ENCODE measurements around the gene INPP4A.

Gene INPP4A

GRCh38 chr2:98476192-98476868, 31.7 kb downstream of the INPP4A start:
- no peak for DNase-seq

GRCh38 chr2:98477036-98477435, 32.4 kb downstream of the INPP4A start:
- DNase-seq = no peak

- no peak for DNase-seq
These were observed 32.8 kb downstream of the INPP4A start for GRCh38 chr2:98477506-98477905.

DNA sequence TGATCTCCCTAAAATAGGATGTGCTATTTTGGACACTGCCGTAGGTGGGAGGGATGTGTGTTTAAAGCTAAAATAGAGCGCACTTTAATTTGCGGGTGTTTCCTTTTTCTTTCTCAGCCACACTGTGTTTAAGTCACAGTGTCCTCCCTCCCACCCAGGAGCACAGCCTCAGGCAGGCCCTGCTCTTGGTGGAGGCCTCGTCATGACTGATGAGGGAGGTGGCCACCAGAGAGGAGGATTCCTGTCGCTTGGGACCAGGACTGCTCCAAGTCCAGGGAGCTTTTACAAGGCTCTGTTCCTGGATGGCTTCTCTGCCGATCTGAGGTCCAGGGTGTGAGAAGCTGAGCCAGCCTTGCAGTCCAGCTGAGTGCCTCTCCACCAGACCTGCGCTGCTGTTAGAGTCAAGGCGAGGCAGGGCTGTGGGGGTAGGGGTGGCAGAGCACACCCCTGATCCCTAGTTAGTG, 33.5 kb downstream of the INPP4A start:
- DNase-seq = peak; percentile 76

DNA sequence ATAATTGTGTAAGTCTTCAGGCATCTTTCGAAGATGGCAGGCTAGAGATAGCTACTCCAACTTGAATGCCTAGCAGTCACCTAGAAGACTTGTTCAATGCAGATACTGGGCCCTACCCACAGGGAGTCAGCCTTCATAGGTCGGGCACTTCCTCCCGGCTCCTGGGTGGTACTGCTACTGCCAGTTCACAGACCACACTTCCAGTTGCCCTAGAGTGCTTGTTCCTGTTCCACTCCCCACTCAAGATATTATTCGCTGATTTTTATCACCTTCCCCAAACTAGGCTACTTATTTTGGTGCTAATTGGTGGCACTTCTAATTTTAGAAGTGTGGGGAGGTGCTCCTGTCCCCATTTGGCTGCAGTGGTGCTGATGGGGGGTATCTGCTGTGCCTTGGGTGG, 34.2 kb downstream of the INPP4A start:
- DNase-seq = peak; percentile 52

GRCh38 chr2:98479371-98479770, 34.7 kb downstream of the INPP4A start:
- no peak for DNase-seq

DNA sequence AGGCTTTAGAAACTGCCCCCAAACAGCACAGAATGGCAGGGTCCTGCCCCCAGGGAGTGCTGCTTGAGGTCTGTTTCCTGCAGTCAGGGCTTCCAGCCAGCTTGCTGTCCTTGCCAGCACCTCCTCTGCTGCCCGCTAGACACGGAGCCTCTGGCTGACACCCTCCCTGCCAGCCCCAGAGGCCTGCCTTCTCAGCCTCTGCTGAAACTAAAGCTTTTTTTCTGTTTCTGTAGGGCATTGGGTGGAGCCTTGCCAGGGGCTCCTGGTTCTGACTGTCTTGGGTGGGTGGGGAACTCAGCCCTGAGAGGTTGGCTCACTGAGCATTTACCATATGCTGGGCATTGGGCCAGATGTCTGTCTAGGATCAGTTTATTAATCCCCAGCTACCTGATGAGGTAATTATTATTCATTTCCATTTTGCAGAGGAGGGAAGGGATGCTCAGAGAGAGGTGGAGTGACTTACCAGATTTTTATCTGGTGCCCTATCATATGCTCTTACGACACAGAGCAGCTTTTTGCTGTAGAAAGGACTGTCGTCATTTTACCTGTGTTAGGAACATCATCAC, 35.4 kb downstream of the INPP4A start:
- DNase-seq = peak; percentile 17

- no peak for DNase-seq
These were observed 35.9 kb downstream of the INPP4A start for GRCh38 chr2:98480598-98480997.

GRCh38 chr2:98482362-98482761, 37.7 kb downstream of the INPP4A start:
- DNase-seq = no peak

DNA sequence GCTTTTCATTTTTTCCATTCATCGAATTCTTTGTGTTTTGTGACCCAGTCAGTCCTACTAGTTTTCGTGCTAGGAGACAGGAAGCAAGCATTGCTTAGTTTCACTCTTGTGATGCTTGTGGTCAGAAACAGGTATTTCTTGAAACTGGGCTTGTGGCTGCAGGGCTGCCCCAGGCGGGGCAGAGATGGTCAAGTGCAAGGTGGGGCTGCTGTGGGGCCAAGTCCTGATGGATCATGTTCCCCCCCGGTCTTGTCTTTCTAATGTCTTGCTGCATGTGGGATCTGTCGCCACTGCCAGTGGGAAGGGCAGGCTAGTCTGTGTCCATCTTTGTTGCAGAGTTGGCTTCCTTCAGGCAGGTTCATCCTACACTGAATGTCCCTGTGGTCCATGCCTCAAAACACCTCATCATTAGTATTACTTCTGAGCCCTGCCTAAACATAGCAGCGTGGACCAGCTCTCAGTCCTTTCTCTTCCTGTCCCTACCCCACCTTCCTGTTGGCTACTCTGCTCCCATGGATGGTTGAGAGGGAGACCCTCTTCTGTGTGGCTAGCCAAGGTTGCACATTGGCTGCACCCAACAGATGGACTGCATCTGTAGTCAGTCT, 38.7 kb downstream of the INPP4A start:
- DNase-seq = no peak

DNA sequence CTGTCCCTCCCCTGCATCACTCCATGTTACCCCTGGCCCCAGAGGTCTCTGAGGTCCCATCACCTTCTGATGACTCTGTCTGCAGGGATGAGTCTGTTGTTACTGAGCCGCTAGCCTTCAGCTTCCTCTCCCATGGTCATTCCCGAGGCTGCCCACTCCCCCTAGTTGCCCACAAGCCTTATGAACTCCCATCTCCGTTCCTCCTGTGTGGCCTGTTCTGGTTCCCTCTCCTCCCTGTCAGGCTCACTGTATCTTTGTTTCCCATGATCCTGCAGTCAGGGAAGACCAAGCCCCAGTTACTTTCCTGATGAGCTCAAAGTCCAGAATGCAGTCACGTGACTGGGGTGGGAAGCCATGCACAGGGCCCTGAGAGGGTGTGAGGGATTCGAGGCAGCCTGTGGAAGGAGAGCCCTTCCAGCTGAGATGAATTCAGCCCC, 39.5 kb downstream of the INPP4A start:
- no peak for DNase-seq

- no peak for DNase-seq
These were observed 40.2 kb downstream of the INPP4A start for GRCh38 chr2:98484652-98485452.

GRCh38 chr2:98485453-98485755, 40.7 kb downstream of the INPP4A start:
- DNase-seq = no peak

- no peak for DNase-seq
These were observed 41.8 kb downstream of the INPP4A start for GRCh38 chr2:98486374-98486981.

- DNase-seq = no peak
These were observed 42.6 kb downstream of the INPP4A start for GRCh38 chr2:98487101-98487805.

- peak; percentile 68 for DNase-seq
These were observed 43.1 kb downstream of the INPP4A start for GRCh38 chr2:98487806-98488189.

DNA sequence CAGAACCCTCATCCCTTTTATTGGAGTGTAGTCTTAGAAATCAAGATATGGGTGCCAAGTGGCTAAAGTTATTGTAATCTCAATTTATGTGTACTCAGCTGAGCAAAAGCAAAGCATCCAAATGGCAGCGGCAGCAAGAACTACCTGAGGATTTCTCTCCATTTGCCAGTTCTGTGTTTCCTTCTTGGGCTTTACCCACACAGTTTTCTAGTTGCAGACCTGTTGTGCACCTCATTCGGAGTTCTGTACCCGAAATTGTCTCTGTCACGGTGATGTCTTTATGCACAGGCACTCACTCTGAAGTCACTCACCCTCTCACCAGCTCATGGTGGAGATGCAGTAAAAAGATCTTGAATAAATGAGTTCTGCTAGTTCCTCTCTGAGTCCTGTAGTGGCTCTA, 43.6 kb downstream of the INPP4A start:
- DNase-seq = no peak

DNA sequence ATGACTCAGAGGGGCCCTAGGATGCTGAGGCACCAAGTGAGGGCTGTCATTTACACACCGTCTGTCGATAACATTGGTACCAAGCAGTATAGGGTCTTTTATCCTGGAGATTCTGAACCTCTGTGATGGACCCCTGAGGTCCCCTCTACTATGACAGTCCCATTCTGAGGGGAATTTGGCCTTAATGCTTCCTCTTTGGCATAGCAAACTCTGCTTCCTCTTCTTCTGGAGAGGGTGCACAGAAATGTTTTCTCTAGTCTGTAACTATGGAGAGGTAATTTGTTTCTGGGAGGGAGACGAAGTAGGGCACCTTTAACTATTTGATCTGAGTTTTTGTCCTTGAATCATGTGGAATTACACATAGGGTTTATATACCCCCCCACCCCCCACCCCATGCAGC, 44.8 kb downstream of the INPP4A start:
- DNase-seq = no peak

- no peak for DNase-seq
These were observed 45.6 kb downstream of the INPP4A start for GRCh38 chr2:98489971-98490962.

GRCh38 chr2:98492441-98492840, 47.8 kb downstream of the INPP4A start:
- DNase-seq = no peak

DNA sequence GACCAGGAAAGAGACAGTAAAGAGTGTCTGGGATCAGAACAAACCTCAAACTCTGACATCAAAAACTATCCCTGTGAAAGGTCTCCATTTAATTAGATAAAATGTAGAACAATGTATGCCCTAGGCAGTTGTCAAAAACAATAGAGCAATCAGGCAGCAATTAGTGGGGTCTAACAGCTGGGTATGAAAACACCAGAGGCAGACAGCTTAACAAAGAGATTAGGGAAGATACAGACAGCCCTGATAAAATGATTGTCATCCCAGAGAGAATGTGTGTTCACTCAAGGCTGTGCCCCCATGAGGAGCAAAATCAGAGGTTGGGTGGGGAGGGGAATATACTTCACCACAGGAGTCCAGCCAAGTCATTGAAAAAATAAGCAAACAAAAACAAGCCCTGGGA, 50.0 kb downstream of the INPP4A start:
- DNase-seq = no peak
